Stimulated activated CD8-positive, alpha-beta memory T cell treated with anti-CD3 and anti-CD28 coated beads, Interleukin-7, amount 100 ng/mL, for 48 hours (primary cell): Measurements from ENCODE around the gene OR5C1.
A peak's percentile ranks its signal among the peaks of the same experiment; 100 is the strongest.
"Not testable (repeated sequence)": the region's sequence is repeated elsewhere in the genome, so short reads cannot be mapped to it uniquely, and the experiment has no call there.

Source experiments
- DNase-seq, 2 donors: peaks; one replicate each; pipeline ENCODE4 v3.0.0-alpha.2; 2020; ENCODE audit warnings: low read depth in 1 of 2; ENCODE audit errors: extremely low read depth in 1 of 2

Gene OR5C1

DNA sequence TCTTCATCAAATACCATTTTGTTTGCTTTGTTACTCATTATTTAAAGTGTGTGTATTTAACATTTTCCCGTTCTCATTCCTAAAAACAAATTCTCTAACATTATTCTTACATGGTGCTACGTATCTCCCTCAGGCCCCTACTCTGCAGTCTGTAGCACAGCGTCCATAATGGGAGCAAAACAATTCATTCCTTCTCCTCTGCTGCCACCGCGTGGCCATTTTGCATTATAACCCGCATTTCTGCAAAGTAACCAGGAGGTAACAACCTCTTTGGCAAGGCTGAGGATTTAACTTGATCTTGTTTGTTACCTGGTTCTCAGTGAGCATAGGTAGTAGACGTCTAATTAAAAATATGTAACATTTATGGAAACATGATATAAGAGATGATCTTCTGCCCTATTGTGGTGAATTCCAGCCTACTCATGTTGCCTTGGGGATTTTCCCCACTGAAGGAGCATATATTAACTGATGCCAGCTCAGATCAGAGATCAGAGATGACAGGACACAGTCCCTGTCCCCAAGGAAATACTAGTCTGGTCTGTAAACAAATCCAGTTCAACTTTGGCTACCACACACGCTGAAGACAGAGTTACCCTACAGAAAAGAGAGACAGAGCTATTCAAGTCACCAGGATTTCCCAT, 21.7 kb downstream of the OR5C1 start:
- peak in 1 of 2 donors; percentile 44 for DNase-seq

DNA sequence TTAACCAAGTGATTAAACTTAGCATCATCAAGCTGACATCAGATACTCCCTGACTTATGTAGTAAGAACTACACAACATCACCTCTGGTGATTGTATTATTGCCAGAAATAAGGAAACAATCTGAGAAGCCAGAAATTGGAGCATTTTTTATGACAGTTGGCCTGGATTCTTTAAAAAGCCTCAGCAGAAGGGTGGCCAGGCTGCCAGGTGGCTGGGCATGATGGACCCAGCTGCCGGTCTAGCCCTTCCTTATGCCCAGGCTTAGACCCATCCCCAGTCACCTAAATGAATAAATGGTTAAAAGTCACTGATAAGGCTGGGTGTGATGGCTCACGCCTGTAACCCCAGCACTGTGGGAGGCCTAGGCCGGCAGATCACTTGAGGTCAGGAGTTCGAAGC, 24.0 kb downstream of the OR5C1 start:
- DNase-seq: no peak

DNA sequence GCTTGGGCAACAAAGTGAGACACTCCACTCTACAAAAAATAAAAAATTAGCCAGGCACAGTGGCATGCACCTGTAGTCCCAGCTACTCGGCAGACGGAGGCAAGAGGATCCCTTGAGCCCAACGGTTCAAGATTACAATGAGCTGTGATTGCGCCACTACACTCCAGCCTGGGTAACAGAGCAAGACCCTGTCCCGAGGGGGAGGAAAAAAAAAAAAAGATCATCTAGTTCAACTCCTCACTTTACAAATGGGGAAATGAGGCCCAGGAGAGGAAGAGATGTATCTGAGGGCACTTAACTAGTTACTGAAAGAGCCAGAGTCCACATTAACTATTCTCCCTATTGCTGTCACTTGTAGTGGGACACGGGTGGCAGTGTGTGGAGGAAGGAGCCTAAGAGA, 25.8 kb downstream of the OR5C1 start:
- DNase-seq: no peak

DNA sequence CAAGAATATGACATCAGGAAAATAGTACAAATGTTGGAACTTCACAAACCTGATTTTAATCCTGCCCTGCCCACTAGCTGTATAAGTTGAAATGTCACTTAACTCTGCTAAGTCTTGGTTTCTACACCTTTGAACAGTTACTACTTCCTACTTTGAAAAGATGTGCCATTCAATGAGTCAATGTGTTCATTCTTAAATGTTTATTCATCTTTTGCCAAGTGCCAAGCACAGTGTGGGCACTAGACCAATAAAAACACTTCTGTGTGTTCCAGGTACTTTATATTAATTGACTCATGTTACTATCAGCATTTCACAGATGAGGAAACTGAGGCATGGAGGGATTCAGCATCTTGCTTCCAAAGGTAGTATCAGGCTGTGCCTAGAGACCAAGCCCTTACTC, 26.8 kb downstream of the OR5C1 start:
- no peak for DNase-seq

DNA sequence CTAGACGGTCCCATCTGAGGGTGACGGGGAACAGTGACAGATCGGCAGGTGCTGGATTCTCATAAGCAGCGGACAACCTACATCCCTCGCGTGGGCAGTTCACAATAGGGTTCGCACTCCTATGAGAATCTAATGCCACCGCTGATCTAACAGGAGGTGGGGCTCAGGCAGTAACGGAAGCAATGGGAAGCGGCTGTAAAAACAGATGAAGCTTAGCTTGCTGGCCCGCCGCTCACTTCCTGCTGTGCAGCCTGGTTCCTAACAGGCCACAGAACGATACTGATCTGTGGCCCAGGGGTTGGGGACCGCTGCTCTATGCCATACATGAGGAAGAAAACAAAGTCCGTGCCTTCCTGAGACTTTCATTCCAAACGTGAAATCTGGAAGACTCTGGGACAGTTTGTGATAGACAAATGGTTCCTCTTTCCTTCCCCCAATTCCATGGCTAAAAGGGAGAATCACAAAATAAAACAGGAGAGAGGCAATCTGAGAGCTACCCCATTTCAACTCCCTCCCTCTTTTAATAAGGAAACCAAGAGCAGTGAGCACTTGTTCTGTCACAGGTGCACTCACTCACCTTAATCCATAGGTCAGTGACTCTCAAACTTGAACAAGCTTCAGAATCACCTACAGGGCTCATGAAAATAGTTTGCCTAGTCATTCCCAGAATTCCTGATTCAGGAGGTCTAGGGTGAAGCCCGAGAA, 27.6 kb downstream of the OR5C1 start:
- peak in 1 of 2 donors; percentile 23 for DNase-seq

DNA sequence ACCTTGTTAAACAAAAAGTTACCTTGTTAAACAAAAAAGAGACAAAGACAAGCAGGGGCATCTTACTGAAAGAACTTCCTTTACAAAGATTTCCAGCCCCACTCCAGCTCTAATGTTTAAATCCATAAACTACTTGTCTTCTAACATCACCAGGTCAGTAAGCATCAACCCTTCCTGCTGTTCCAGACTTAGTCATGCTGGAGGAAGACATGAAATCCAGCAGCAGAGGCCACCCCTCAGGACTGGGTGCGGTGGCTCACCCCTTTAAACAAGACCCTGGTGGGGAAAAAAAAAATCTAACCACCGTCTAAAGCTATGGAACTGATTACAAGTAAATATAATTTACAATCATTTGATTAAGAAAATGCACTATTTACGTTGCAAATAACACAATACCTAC, 30.6 kb downstream of the OR5C1 start:
- DNase-seq: no peak

DNA sequence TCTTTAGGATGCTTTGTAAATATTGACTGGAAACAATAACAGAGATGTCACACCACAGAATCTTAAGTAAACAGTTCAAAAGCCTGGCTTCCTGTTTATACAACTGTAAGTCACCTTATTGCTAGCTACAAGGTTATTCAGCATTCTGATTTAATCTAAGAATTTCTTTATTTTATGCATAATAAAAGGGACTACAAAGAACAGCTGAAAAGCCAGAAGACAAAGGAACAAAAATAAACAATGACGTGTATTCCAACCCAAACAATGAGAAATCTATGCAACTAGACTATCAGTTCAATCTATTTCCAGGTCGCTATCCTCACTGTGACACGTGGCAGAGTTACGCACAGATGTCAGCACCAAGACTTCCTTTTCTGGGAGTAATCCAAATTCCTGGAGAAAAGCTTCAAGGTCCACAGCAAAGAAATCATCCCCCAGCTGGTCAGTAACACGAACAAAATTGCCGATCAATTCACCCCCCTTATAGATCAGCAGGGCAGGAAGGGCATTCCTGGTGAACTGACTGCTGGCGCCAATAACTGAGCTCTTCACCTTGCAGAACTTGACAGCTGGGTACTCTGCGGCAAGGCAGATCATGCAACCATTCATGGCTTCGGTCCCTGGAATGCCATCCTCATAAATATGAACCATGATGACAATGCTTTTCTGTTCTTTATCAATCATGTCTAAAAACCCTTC, 31.2 kb downstream of the OR5C1 start:
- DNase-seq: no peak

DNA sequence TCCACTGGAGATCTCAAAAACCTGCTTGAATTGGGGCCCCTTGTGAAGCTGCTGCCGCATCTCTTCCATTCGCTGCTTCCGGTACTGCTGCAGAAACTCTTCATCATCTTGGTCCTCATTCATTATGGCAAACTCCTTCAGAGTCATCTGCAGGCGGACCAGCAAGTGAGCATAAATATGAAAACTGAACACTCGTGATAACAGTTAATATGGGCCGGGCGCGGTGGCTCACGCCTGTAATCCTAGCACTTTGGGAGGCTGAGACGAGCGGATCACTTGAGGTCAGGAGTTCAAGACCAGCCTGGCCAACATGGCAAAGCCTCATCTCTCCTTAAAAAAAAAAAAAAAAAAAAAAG, 31.7 kb downstream of the OR5C1 start:
- DNase-seq: no peak

DNA sequence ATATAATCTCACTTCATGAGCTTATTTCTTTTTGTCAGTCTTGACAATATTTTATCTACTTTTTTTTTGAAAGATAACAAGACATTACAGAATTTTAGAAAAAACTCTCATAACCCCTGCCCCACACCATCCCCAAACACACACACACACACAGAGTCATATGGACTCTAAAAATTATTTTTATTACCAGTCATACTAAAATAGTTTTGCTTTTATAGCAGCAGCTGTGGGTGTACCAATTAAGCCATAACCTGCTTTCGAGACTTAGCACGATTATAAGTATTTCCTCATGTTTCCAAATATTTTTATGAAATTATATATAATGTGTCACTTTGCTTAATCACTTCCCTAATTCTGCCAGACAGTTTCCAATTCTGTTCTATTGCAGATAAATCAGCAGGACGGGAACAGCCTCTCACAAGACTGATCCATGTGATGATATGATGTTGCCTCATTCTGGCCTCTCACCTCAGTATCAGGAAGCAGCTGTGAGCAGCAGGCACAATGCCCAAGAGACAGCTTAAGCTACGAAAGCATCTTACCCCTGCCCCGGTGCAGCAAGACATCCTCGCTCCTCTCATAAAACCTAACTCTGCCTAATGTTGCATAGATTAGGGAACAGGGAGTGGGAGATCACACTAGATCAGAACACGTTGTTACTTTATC, 32.7 kb downstream of the OR5C1 start:
- DNase-seq: no peak

DNA sequence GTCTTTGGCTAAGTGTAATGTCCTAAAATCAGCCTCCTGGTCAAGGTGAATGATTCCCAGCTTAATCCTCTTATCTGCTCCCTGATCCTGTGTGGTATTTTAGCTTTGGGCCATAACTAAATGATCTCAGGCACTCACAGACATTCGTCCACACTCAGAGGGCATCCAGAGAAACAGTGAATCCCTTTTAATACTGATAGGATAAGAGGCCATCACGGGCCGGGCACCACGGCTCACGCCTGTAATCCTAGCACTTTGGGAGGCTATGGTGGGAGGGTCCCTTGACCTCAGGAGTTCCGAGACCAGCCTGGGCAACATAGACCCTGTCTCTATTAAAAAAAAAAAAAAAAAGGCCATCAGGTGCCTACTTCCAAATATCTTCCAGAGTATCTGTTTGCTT, 33.3 kb downstream of the OR5C1 start:
- DNase-seq: no peak

DNA sequence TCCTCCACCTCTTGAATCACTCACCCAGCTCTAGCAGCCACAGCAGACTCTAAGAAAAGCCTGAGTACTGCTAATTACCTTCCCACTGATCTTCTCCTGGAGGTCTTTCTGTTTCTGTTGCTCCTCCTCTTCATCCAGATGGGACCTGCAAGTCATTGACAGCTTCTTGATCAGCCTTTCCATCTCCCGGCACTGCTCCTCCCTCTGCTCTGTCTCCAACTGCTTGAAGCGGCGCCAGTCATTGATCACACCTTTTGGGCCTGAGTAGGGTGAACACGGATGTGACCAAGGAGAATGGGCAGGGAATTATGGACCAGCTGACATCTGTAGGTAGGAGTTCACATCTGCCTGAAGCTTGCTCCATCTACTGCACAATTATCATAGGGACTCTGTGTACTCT, 34.2 kb downstream of the OR5C1 start:
- DNase-seq: no peak

DNA sequence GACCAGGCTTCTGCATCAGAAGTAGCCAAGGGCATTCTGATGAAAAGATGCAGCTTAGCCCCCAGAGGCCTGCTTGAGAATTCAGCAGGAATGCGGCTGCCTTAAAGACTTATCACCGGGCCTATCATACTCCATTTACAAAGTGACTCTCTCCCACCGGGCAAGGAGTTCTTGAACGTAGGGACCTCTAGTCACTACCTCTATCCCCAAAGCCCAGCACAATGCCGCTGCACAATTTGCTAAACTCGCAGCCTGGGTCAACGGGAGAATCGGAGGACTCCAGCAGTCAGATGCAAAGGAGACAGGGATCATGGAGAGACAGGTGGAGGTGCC, 39.0 kb downstream of the OR5C1 start:
- DNase-seq: no peak

DNA sequence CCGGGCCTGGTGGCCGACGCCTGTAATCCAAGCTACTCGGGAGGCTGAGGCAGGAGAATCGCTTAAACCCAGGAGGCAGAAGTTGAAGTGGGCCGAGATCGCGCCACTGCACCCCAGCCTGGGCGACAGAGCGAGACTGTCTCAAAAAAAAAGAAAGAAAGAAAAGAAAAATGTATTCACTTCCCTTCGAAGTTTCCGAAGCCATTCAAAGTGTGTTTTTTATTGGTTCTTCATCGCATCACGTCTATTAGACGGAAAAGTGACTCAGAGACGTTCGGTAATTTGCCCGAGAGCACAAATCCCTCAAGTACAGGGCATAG, 40.2 kb downstream of the OR5C1 start:
- DNase-seq: not testable (repeated sequence)

DNA sequence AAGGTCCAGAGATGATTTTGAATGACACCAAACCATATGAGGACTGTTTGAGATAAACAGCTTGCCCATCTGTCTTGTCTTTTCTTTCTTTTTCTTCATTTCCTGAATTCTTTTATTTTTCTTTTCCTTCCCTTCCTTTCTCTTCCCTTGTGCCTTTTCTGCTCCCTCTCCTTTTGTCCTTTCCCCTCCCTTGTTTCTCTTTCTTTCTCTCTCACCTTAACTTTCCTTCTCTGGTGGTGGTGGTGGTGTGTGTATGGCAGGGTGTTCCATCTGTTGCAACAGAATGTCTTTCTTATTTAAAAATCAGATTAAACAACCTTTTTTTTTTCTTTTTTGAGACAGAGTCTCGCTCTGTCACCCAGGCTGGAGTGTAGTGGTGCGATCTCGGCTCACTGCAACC, 43.5 kb downstream of the OR5C1 start:
- DNase-seq: no peak

DNA sequence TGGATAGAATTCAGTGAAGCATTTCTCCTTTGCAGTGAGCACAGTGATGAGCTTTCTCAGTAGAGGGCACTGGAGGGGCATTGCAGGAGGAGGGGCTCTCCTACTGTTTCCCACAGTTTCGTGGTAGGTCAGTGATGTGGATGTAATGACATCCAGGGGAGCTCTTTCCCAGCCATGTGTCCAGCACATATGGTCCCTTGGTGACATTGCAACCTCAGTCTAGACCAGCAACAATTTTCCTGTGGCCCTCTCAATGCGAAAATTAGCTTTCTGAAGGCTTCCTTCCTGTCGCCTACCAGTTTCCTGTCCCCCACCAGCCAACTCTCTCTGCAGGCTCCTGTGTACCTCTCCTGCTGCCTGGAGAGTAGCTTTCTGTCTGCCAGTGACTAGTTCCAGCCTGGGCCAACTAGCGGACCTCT, 46.6 kb downstream of the OR5C1 start:
- DNase-seq: no peak

DNA sequence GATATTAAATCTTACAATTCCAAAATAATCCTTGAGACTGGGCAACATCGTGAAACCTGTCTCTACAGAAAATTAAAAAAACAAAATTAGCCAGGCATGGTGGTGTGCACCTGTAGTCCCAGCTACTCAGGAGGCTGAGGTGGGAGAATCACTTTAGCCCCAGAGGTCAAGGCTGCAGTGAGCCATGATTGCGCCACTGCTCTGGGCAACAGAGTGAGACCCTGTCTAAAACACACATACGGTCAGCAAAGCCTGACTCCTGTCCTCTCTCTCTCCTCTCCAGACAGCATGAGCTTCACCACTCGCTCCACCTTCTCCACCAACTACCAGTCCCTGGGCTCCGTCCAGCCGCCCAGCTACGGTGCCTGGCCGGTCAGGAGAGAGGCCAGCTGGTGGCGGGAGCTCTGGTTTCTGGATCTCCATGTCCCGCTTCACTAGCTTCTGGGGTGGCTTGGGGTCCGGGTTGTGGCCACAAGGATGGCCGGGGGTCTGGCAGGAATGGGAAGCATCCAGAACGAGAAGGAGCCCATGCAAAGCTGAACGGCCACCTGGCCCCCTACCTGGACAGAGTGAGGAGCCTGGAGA, 48.6 kb downstream of the OR5C1 start:
- DNase-seq: no peak

DNA sequence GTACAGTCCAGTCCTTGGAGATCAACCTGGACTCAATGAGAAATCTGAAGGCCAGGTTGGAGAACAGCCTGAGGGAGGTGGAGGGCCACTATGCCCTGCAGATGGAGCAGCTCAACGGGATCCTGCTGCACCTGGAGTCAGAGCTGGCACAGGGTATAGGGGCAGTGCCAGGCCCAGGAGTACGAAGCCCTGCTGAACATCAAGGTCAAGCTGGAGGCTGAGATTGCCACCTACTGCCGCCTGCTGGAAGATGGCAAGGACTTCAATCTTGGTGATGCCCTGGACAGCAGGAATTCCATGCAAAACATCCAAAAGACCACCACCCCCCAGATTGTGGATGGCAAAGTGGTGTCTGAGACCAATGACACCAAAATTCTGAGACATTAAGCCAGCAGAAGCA, 49.7 kb downstream of the OR5C1 start:
- DNase-seq: not testable (repeated sequence)
